ENCODE results near the gene EVA1A.

Gene EVA1A

GRCh38 chr2:75562513-75562864, 1.8 kb upstream of the EVA1A start:
- DNase-seq = no peak

- DNase-seq = no peak
Observed at GRCh38 chr2:75561566-75562512, 1.1 kb upstream of the EVA1A start.

DNA sequence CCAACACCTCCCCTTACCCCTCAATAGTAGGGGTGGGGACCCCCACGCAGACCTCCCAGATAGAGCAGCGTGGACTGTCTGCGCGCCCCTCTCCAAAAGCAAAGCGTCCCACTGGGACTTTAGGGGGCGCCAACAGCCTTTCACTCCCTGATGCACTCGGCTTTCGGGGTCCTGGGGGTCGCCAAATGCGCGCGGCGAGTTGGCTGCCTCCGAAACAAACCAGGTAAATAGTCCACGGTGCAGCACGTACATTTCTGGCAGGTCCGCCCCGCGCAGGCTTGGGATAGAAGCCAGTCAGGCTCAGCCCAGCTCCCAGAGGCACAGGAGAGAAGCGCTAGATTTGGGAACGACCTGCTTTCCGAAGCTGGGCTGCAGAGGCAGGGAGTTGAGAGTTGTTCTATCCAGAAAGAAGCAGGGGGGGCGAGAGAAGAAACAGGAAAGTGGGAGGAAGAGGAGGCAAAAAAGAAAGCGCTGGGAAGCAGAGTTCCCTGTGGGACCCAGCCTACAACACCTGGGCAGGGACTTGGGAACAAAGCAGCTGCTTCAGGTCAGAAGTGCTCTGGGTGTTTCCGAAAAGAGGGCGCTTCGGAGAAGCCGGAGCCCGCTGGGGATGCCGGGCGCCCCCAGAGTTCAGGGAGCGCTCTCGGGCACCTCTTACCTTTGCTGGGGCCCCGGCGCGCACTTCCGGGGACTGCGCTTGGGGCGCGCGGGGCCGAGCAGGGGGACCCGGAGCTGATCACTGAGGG, 544 bp downstream of the EVA1A start:
- peak; percentile 12 for DNase-seq

DNA sequence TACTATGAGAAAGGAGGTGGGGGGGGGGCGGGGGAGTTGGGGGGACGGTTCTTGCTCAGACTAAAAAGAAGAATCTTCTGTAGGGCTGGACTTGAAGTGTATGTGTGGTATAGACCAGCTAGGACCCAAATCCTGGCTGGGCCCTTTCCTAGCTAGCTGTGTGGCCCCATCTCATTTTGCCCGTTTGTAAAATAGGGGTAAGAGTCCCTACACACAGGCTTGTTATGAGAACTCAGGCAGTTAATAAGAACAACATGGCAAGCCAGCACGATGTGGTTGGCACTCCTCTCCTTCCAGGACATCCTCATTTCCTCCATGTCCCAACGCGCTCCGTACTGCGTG, 1.1 kb downstream of the EVA1A start:
- DNase-seq = no peak

DNA sequence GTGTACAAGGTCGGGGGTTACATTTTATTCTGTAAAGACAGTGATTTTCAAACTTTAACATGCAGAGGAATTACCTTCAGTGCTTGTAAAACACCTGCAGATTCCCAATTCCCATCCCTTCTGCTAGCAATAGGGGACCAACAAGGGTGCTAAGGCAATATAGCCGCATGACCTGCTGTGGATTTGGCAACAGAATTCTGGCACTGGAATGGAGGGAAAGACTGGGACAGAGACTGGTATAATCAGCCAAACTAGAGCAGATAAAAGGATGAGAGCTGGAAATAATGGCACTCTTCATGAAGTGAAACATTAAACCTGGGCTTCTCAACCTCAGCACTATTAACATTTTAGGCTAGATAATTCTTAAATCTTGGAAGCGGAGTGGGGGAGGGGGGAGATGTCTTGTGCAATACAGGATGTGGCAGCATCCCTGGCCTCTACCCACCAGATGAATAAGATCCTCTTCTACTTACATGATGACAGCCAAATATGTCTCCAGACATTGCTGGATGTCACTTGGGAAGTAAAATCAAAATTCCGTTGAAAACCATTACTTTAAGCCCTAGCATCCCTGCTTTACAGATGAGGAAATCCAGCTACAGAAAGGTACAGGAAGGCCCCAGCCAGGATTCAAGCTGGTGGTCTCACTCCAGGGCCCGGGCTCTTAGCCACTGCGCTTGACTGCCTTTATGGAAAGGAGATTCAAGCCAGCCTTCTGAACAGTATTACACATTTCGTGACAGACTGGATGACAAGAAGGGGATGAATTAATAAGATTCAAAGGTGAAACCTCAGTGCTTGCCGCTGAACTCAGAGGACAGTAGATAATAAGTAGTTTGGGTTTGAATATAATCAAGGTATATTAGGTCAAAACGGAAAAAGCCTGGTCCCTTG, 1.7 kb downstream of the EVA1A start:
- no peak for DNase-seq

GRCh38 chr2:75558136-75558535, 2.6 kb downstream of the EVA1A start:
- DNase-seq = no peak

DNA sequence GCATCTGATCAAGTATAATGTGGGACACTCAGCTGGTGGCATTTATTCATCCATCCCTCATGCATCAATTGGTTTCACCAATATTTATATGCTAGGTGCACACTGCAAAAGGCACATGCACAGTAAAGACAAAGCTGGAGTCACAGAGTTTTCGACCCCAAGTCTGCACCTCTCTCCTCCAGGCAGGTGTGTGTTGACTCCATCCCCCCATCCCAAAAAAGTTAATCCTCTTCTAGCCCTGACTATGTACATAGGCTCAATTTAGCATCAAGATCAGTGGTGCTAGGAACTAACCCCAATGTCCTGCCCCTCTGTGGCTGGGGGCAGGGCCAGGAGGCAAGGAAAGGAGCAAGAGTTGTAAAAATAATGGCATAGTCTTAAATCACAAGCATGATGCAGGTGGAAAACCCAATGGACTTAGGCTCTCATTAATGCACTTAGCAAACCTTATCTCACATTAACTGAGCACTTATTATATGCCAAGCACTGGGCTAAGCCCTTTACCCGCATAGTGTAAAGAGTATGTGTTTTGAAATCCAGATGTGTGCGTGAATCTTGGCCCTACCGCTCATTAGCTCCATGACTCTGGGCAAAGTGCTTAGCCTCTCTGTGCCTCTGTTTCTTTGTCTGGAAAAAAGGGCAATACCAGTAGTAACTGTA, 3.1 kb downstream of the EVA1A start:
- no peak for DNase-seq

DNA sequence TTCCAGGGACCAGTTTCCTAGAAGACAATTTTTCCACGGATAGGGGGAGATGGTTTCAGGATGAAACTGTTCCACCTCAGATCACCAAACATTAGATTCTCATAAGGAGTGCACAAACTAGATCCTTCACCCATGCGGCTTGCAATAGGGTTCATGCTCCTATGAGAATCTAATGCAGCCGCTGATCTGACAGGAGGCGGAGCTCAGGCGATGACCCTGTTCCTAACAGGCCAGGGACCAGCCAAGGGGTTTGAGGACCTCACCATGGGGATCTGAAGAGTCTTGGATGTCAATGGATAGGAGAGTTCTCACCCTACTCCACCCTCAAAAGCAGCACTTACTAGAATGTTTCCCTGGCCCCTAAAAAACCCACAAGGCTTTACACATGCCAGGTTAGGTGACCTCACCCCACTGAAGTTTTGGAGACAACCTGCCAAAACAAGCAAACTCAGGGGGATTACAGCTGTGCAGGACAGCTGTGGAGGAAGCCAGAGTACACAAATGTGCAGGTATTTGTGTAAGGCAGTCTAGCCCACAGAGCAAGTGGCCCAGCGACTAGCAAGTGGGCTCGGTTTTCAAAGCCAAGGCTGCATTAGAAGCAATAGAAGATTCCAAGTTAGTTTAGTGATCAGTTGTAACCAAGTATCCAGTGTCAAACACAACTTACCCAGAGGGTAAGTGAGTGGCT, 3.9 kb downstream of the EVA1A start:
- DNase-seq = no peak

- no peak for DNase-seq
Observed at GRCh38 chr2:75555701-75556100, 5.0 kb downstream of the EVA1A start.

- DNase-seq = no peak
Observed at GRCh38 chr2:75553935-75554531, 6.7 kb downstream of the EVA1A start.

- DNase-seq = no peak
Observed at GRCh38 chr2:75552222-75552621, 8.5 kb downstream of the EVA1A start.

DNA sequence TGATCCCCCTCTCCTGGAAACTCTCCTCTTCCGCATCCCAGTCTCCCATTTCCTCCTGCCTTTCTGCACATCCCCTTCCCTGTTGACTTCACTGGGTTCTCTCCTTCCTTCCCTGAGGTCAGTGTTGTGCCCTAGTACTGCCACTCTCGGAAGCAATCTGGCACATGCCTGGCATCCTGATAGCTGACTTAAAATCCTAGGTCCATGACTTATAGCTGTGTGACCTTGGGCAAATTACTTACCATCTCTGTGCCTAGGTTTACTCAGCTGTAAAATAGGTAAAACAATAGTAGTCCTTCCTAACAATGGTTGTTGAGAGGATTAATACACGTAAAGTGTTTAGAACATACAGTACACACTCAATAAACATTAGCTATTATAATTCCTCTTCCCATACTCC, 9.3 kb downstream of the EVA1A start:
- DNase-seq = no peak

DNA sequence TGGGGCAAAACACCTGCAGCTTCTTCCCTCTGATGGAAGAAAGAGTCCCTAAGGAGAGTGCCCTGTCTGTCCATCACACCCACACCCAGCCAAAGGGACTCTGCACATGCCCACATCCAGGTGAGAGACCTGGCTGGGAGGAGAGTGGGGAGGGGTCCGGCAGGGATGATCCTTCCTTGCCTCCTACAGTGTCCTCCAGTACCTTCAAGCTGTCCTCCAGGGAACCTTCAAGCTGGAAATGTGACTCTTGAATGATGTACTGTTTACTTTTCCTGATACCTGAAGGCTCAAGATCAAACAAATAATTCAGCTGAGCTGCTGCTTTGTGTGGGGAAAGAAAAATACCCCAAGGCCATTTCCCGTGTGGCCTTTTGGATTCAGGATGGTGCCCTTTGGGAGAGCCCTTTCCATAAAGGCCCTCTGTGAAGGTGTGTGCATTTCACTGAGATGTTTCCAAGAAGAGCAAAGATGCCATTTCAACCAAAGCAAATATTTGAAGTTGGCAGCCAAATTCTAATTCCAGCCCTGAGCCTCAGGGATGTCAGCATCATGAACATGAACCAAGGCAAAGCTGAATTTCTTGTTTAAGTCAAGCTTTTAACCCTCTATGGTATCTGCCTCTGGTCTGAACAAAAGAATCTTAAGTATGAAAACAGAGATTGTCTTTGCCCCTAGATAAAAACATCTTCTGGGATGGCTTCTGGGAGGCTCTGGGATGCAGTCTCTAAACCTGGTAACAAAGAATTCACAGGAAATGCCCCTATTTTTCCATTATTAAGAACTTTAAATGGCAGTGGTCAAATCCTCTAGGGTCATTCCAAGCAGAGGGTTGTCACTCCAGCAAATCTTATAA, 11.1 kb downstream of the EVA1A start:
- no peak for DNase-seq

DNA sequence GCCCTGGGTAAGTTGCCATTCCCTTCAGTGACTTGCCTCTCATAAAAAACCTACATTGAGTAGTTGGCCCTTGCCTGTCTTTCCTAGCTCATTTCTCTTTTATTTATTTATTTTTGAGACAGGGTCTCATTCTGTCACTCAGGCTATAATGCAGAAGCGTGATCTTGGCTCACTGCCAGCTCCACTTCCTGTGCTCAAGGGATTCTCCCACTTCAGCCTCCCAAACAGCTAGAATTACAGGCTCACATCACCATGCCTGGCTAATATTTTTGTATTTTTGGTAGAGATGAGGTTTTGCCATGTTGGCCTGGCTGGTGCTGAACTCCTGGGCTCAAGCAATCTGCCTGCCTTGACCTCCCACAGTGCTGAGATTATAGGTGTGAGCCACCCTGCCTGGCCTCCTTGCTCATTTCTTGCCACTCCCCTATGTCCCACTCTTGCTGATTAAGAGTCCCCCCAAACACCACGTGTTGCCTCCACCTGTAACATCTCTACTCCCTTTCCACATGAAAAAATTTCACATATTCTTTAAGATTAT, 12.6 kb downstream of the EVA1A start:
- peak; percentile 34 for DNase-seq

DNA sequence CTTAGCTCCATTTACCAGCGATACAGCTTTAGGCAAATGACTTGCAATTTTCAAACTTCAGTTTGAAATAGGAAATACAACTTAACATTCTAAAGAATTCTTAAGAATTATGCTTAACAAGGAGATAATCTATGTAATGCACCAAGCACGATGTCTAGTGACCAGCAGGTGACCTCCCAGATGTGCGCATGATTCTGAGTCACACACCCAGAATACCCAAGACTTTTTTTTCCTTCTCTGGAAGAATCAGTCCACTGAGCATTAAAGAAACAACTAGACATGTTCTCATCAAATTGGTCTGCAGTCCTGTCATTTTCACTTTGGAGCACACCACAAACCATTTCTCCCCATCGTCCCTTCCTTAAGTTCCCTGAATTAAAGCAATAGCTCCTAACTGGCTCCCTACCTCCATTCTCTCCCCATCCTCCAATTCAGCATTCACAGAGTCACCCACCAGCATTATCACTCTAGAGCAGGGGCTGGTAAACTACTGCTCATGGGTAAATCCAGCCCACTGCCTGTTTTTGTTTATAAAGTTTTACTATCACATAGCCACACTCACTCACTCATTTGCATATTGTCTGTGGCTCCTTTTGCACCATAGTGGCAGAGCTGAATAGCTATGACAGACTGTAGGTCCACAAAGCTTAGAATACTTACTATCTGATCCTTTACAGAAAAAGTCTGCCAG, 13.2 kb downstream of the EVA1A start:
- DNase-seq = no peak

GRCh38 chr2:75545922-75546321, 14.8 kb downstream of the EVA1A start:
- no peak for DNase-seq

GRCh38 chr2:75545387-75545786, 15.4 kb downstream of the EVA1A start:
- no peak for DNase-seq

GRCh38 chr2:75543446-75543845, 17.3 kb downstream of the EVA1A start:
- DNase-seq = no peak

GRCh38 chr2:75541430-75541829, 19.3 kb downstream of the EVA1A start:
- DNase-seq = no peak

DNA sequence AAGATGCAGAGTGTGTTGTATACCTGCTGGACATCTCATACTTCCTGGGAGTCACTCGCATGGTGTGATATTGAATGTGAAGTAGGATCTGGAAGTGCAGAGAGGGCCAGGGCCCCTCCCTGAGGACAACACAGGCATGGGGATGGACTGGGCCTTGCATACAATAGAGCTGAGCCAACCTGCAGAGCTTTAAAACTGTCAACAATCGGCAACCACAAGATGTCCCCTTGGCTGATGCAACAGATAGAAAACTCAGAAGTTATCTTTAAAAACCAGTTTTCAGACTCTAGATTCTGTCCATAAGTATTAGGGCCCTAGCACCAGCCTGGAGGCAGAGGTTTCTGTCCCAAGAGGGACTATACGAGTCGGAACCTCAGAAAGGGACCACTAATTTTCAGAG, 19.7 kb downstream of the EVA1A start:
- DNase-seq = no peak

Measured in CD4-positive, alpha-beta T cell treated with Interleukin-6 for 4 hours (primary cell).